ENCODE results near the gene TAF8.
"Not testable (repeated sequence)": the region's sequence is repeated elsewhere in the genome, so short reads cannot be mapped to it uniquely, and the experiment has no call there.

TAF8 gene

GRCh38 chr6:42050297-42051267 lies at the start of gene TAF8:
Gene TAF8, plus strand, starts transcription at chr6:42050524. Its CDS starts 18 bp downstream, at chr6:42050542.
- H3K4me3 Mint-ChIP-seq, result peak within 1 kb of the TSS; percentile 89
- H3K4me1 Mint-ChIP-seq (ENCODE audit: low read depth), result peaks cover 76% of the 10 kb centered on the region
- H3K36me3 Mint-ChIP-seq (ENCODE audit: low read depth), result peaks cover 29% of the 10 kb centered on the region
- no peaks in the 10 kb centered on the region for H3K27me3 Mint-ChIP-seq
- H3K9me3 Mint-ChIP-seq, result no peaks in the 10 kb centered on the region
- H3K27ac Mint-ChIP-seq, result peak within 1 kb of the TSS; percentile 98

DNA sequence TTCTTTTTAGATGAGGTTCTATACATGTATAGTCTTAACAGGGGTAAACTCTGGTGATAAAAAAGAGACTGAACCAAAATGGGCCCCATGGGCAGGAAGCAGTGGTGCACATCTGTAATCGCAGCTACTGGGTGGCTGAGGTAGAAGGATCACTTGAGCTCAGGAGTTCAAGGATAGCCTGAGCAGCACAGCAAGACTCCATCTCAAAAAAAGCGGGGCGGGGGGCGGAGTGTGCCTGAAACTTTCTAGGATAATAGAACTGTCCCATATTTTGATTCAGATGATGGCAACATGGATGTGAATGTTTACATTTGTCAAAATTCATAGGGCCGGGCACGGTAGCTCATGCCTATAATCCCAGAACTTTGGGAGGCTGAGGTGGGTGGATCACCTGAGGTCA lies 48.8 kb upstream of the TAF8 start:
- peak overlapping the region; percentile 90 for H3K27ac Mint-ChIP-seq
- no peaks in the 10 kb centered on the region for H3K27me3 Mint-ChIP-seq
- H3K4me1 Mint-ChIP-seq (ENCODE audit: low read depth), result peaks cover 53% of the 10 kb centered on the region
- H3K4me3 Mint-ChIP-seq, result no peak overlapping the region
- H3K9me3 Mint-ChIP-seq, result no peaks in the 10 kb centered on the region
- peaks cover 27% of the 10 kb centered on the region for H3K36me3 Mint-ChIP-seq (ENCODE audit: low read depth)

- peaks cover 60% of the 10 kb centered on the region for H3K4me1 Mint-ChIP-seq (ENCODE audit: low read depth)
- peak overlapping the region; percentile 76 for H3K27ac Mint-ChIP-seq
- H3K36me3 Mint-ChIP-seq (ENCODE audit: low read depth), result peaks cover 21% of the 10 kb centered on the region
- H3K27me3 Mint-ChIP-seq, H3K9me3 Mint-ChIP-seq, H3K4me3 Mint-ChIP-seq: not testable (repeated sequence)
Observed at GRCh38 chr6:42003658-42004057, 46.7 kb upstream of the TAF8 start.

- peak overlapping the region; percentile 94 for H3K27ac Mint-ChIP-seq
- H3K27me3 Mint-ChIP-seq, result no peaks in the 10 kb centered on the region
- H3K4me3 Mint-ChIP-seq, result peak overlapping the region; percentile 74
- H3K4me1 Mint-ChIP-seq (ENCODE audit: low read depth), result peaks cover 78% of the 10 kb centered on the region
- peaks cover 6% of the 10 kb centered on the region for H3K36me3 Mint-ChIP-seq (ENCODE audit: low read depth)
- no peaks in the 10 kb centered on the region for H3K9me3 Mint-ChIP-seq
Observed at GRCh38 chr6:42007286-42008137, 42.8 kb upstream of the TAF8 start.

GRCh38 chr6:42008138-42008528 lies 42.2 kb upstream of the TAF8 start:
- H3K9me3 Mint-ChIP-seq; H3K27me3 Mint-ChIP-seq; H3K36me3 Mint-ChIP-seq (ENCODE audit: low read depth): not testable (repeated sequence)
- Mint-ChIP-seq H3K27ac (peak overlapping the region; percentile 94), H3K4me1 (ENCODE audit: low read depth) (peaks cover 83% of the 10 kb centered on the region), H3K4me3 (peak overlapping the region; percentile 74)

DNA sequence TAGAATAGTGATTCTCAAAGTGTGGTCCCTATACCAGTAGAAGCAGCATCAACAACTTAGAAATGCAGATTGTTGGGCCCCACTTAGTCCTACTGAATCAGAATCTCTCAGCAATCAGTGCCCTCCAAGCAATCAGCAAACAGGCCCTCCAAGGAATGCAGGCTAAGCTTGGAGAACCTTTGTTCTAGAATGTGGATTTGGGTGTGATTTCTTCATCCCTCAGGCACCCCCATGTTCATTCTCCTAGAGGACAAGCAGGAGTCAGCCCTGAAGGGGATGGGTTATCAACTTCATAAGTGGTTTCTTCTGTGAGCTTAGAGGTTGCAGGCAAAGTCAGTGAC lies 40.5 kb upstream of the TAF8 start:
- Mint-ChIP-seq H3K36me3 (ENCODE audit: low read depth) (peaks cover 10% of the 10 kb centered on the region), H3K4me3 (peak overlapping the region; percentile 69), H3K27ac (peak overlapping the region; percentile 94), H3K9me3 (no peaks in the 10 kb centered on the region), H3K27me3 (no peaks in the 10 kb centered on the region), H3K4me1 (ENCODE audit: low read depth) (peaks cover 87% of the 10 kb centered on the region)

DNA sequence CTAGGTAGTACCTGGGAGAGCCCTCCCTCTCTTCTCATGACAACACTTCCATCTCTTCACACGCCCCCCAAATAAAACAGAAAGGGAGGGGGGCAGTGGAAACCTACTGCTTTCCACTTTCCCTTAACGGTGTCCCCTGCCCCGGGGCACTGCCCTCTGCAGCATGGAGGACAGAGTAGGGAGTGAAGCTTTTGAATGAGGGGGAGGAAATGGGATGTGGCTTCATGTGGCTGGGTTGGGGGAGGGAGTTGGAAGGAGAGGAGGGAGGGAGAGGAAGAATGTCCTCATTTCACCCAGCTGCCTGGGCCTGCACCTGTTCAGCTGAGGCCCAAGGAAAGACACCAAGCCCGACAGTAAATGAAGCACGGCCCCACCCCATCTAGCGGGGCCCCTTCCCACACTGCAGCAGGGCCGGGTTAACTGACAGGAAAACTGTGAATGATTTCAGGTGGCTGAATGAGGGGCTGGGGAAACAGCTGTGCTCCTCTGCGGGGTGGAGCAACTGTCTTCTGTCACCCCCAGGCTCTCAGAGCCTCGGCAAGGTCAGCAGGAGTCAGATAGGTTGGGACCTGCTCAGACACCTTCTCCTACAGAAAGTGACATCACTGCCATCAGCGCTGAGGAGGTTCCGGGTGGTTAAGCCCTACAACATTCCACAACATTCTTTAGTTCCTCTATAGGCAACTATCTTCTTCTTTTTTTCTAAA lies 40.0 kb upstream of the TAF8 start:
- Mint-ChIP-seq H3K9me3 (no peaks in the 10 kb centered on the region), H3K27ac (peak overlapping the region; percentile 94), H3K4me3 (peak overlapping the region; percentile 69), H3K36me3 (ENCODE audit: low read depth) (peaks cover 10% of the 10 kb centered on the region), H3K27me3 (no peaks in the 10 kb centered on the region), H3K4me1 (ENCODE audit: low read depth) (peaks cover 87% of the 10 kb centered on the region)

- peaks cover 10% of the 10 kb centered on the region for H3K36me3 Mint-ChIP-seq (ENCODE audit: low read depth)
Observed at GRCh38 chr6:42010909-42011308, 39.4 kb upstream of the TAF8 start.

DNA sequence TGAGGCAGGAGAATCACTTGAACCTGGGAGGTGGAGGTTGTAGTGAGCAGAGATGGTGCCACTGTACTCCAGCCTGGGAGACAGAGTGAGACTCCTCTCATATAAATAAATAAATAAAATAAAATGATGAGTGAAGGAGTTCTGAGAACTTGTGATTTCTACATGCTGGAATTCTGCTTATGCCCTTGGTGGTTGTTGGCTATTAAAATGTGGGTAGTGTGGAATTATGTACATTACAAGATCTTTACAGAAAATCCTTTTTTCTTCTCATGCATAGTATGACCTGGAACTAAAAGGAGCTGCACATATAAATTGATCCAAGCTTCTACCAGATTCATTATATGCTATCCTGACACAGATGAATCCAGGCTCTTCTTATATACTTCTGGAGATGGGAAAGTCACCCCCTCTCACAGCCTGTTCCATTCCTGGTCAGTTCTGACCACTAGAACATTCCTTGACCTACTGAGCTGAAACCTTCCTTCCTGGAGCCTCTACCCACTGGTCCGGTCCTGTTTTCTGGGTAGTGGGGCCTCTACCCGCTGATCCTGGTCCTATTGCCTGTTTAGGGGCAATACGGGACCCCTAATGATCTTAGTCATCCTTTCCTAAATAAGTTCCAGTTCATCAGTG lies 37.7 kb upstream of the TAF8 start:
- Mint-ChIP-seq H3K9me3 (no peaks in the 10 kb centered on the region), H3K4me3 (peak overlapping the region; percentile 42), H3K27me3 (no peaks in the 10 kb centered on the region), H3K27ac (peak overlapping the region; percentile 94), H3K36me3 (ENCODE audit: low read depth) (peaks cover 10% of the 10 kb centered on the region), H3K4me1 (ENCODE audit: low read depth) (peaks cover 88% of the 10 kb centered on the region)

More at GRCh38 chr6:42010909-42011308, 39.4 kb upstream of the TAF8 start:
- H3K4me3 Mint-ChIP-seq, result peak overlapping the region; percentile 69
- peaks cover 87% of the 10 kb centered on the region for H3K4me1 Mint-ChIP-seq (ENCODE audit: low read depth)
- no peaks in the 10 kb centered on the region for H3K27me3 Mint-ChIP-seq
- peak overlapping the region; percentile 94 for H3K27ac Mint-ChIP-seq
- H3K9me3 Mint-ChIP-seq, result no peaks in the 10 kb centered on the region

DNA sequence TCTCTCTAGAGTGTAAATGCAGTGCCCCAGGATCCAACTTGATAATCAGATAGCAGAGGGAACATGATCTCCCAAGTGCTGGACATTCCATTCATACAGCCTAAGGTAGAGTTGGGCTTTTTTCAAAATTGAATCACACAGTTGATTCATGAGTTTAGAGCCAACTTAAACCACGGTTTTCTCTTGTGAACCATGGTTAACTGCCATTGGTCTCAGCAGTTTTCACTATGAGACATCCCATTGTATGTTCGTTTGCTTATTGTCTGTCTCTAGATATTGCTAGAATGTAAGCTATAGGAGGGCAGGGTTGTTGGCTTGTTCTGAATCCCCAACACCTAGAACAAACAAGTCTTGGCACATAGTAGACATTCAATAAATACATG lies 37.2 kb upstream of the TAF8 start:
- peaks cover 84% of the 10 kb centered on the region for H3K4me1 Mint-ChIP-seq (ENCODE audit: low read depth)
- H3K27ac Mint-ChIP-seq, result peak overlapping the region; percentile 94
- H3K4me3 Mint-ChIP-seq, result peak overlapping the region; percentile 42
- peaks cover 10% of the 10 kb centered on the region for H3K36me3 Mint-ChIP-seq (ENCODE audit: low read depth)
- no peaks in the 10 kb centered on the region for H3K27me3 Mint-ChIP-seq
- H3K9me3 Mint-ChIP-seq, result no peaks in the 10 kb centered on the region

- Mint-ChIP-seq H3K4me3 (peak overlapping the region; percentile 35), H3K9me3 (no peaks in the 10 kb centered on the region), H3K27me3 (no peaks in the 10 kb centered on the region), H3K4me1 (ENCODE audit: low read depth) (peaks cover 80% of the 10 kb centered on the region), H3K36me3 (ENCODE audit: low read depth) (peaks cover 10% of the 10 kb centered on the region), H3K27ac (peak overlapping the region; percentile 81)
Observed at GRCh38 chr6:42017021-42017643, 33.2 kb upstream of the TAF8 start.

- H3K27ac Mint-ChIP-seq, result peak overlapping the region; percentile 98
- H3K9me3 Mint-ChIP-seq, result no peaks in the 10 kb centered on the region
- no peaks in the 10 kb centered on the region for H3K27me3 Mint-ChIP-seq
- peak overlapping the region; percentile 68 for H3K4me3 Mint-ChIP-seq
- H3K4me1 Mint-ChIP-seq (ENCODE audit: low read depth), result peaks cover 92% of the 10 kb centered on the region
- H3K36me3 Mint-ChIP-seq (ENCODE audit: low read depth), result peaks cover 5% of the 10 kb centered on the region
Observed at GRCh38 chr6:42020967-42021366, 29.4 kb upstream of the TAF8 start.

DNA sequence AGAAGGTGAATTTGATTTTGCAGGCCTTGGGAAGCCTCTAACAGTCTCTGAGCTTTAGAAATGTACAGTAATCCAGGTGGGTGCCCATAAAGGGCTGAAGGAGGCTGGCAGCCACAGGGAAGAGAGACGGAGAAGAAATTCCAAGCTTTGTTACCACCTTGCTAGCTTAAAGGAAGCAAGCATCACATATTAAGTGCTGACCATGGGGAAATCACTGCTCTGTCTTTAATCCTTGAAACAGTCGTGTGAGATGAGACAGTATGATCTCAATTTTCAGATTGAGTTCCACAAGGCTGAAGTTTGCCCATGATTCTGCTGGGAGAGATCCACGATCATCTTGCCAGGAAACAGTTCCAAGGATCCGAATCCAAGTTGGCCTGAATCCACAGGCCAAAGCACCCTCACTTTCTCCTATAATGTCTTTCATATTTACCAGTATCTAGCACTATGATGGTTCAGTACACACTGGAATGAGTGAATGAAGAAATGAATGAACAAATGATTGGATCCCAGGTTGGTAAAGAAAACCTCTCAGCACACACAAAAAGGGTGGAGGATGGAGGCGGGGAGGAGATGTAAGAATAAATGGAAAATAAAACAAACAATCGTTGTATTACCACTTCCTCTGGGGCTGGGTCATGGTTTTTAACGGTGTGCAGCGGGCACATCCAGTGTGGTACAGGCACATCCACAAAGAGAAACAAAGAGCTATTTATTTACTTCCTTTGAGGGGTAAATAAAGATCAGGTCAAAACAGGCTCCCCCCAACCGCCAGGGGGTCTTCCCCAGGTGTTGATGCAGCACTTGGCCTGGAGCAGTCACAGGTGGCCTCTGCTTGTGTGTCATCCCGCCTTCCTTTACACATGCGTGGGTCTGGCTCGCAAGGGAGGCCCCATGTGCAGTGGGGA lies 28.2 kb upstream of the TAF8 start:
- Mint-ChIP-seq H3K4me3 (peak overlapping the region; percentile 72), H3K36me3 (ENCODE audit: low read depth) (peaks cover 13% of the 10 kb centered on the region), H3K27ac (peak overlapping the region; percentile 98), H3K9me3 (no peaks in the 10 kb centered on the region), H3K4me1 (ENCODE audit: low read depth) (peaks cover 92% of the 10 kb centered on the region), H3K27me3 (no peaks in the 10 kb centered on the region)
